Activated CD4-positive, alpha-beta T cell treated with anti-CD3 and anti-CD28 coated beads, Interleukin-2, amount 50 U/mL, for 4 hours (primary cell): ENCODE data around the gene LGI2.

Experiments
- DNase-seq, 2 experiments: peaks; one replicate each; pipeline ENCODE4 v3.0.0-alpha.2; 2020

Gene LGI2

DNA sequence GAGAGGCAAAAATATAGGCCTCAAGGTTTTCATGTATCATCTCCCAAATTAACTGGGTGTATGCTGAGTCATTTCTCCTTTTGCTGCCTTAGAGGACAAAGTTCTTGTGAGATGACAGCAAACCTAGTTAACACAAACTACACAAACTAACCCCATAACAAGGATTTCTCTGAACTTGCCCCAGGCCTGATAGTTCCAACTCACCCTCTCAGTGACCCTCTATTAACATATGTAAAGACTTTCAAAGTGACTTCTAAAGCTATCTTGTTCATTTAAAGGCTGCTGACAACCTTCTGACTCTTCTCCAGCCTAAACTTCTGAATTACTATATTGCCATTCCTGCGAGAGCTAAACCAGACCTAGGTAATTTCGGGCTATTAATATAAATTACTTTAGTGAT, 74.7 kb downstream of the LGI2 start:
- DNase-seq = no peak

- no peak for DNase-seq
These were observed 78.1 kb downstream of the LGI2 start for GRCh38 chr4:24952667-24953066.

DNA sequence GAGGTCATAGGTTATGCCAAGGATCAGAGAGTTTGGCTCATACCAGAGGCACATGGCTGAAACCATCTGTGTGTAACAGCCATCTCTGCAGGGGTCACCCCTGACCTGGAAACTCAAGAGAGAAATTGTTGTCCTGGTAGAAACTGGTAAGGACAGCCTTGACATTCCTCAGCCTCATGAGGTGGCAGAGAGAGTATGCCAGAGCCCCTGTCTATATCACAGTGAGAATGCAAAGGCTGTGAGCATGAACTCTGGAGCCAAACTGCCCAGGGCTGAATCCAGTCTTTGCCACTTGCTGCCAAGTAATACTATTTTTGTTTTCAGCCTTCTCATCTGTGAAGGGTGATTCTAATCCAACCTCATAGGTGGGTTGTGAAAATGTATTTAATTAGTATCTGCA, 80.8 kb downstream of the LGI2 start:
- no peak for DNase-seq
